Parietal lobe (tissue), 1 donor: Measurements from ENCODE around the gene GSC. TPM values are rescaled to one million over a fixed set of nuclear protein-coding genes. Genes with fewer than 3 reads are reported as not detected.

Experiments used
- total RNA-seq: library from RNA; depleted of rRNA; stranded (reverse); fragments of >200 nt; gene quantifications from one replicate; pipeline ENCODE4 v1.2.3, GENCODE V29; 2014

GSC gene
- total RNA-seq: not detected

GRCh38 chr14:94769391-94770250 lies at the start of gene GSC:
Gene GSC (minus strand): TSS chr14:94770113. CDS start chr14:94770015, 98 bp downstream.

Other genes with a start within 250 kb of the GSC start
- not detected for gene SERPINA4, start 208.7 kb downstream of the GSC start, total RNA-seq
- not detected for gene SERPINA5, start 188.7 kb downstream of the GSC start, total RNA-seq
- gene SERPINA3, start 157.7 kb downstream of the GSC start, total RNA-seq: 1.3 TPM